ENCODE data around the gene ACSS2.

The ACSS2 gene

DNA sequence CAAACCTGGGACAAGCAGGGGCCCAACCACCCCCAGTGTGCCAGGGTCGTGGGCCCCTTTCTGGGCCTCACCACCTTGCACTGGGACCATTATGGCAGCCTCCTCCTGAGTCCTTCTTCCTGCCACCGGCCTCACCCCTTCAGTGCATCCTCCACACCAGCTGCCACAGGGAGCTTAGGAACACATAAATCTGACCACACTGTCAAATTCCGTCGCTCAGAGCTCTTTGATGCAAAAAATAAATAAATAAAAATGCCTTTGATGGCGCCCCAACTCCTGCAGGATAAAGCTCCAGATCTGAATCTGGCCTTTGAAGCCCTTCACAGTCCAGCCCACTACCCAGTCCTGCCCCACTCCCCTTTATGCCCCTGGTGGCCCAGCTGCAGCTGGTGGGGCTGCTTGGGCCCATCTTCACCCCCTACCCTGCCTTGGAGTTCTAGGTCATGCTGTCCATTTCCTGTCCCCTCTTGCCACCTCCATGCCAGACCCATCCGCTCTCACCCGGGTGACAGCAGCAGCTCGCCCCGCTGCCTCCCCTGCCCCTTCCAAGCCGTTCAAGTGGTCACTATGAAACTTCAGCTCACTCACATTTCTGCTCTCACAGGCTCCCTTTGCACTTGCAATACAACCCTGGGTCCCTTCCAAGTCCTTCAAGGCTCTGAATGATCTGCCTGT lies 95.3 kb downstream of the ACSS2 start:
- Histone ChIP-seq H3K27me3 (ENCODE audit: control insufficient read depth, insufficient read depth, low read length, poor library complexity, severe bottlenecking) (no peaks in the 10 kb centered on the region), H3K36me3 (ENCODE audit: control insufficient read depth, insufficient read depth, low read length) (no peaks in the 10 kb centered on the region), H3K4me1 (ENCODE audit: control insufficient read depth, insufficient read depth, low read length) (peaks cover 4% of the 10 kb centered on the region), H3K27ac (ENCODE audit: insufficient read depth, low read depth, low read length, poor library complexity, severe bottlenecking) (no peak overlapping the region), H3K4me3 (ENCODE audit: insufficient read depth, low read depth, low read length) (no peak overlapping the region), H3K9me3 (ENCODE audit: control insufficient read depth, low read length) (no peaks in the 10 kb centered on the region)
- WGBS, 2 experiments, result 91 to 94% methylated on average over 10 of the region's 10 CpGs

DNA sequence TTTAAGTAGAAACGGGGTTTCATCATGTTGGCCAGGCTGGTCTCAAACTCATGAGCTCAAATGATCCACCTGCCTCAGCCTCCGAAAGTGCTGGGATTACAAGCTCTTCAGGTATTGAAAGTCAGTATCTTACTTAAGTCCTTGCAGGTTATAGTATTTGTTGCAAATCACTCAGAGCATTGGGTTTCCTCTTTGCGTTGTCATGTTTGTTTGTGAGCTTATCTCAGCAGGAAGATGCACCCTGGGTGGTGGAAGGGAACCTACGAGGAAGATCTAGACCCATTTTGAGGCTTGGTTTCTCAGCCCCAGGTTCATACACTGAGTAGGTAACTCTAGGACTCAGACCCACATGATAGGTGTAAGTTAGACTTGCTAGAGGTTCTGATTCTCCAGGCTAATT lies 97.8 kb downstream of the ACSS2 start:
- Histone ChIP-seq H3K36me3 (ENCODE audit: control insufficient read depth, insufficient read depth, low read length) (no peaks in the 10 kb centered on the region), H3K4me1 (ENCODE audit: control insufficient read depth, insufficient read depth, low read length) (no peaks in the 10 kb centered on the region), H3K9me3 (ENCODE audit: control insufficient read depth, low read length) (no peaks in the 10 kb centered on the region), H3K27me3 (ENCODE audit: control insufficient read depth, insufficient read depth, low read length, poor library complexity, severe bottlenecking) (no peaks in the 10 kb centered on the region), H3K4me3 (ENCODE audit: insufficient read depth, low read depth, low read length) (no peak overlapping the region), H3K27ac (ENCODE audit: insufficient read depth, low read depth, low read length, poor library complexity, severe bottlenecking) (no peak overlapping the region)
- WGBS, 2 experiments, result 68 to 70% methylated on average over 4 of the region's 4 CpGs

DNA sequence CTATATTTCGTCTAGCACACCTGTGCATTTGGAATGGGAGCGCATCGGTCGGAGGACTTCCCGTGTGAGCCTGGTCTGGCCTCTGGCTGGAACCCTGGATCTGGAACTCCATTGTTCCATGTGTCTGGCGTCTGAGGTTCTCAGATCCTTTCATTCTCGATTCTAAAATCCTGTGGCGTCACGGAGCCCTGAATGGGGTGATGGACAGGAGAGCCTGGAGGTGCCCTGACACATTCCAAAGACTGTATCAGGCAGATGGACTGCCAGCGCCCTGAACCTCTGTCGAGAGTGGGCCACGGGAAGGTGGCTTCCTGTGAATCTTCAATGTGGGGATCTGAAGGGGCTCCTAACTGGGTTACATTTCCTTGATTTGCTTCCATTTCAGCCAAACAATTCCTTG lies 99.9 kb downstream of the ACSS2 start:
- Histone ChIP-seq H3K4me3 (ENCODE audit: insufficient read depth, low read depth, low read length) (no peak overlapping the region), H3K9me3 (ENCODE audit: control insufficient read depth, low read length) (no peaks in the 10 kb centered on the region), H3K27ac (ENCODE audit: insufficient read depth, low read depth, low read length, poor library complexity, severe bottlenecking) (no peak overlapping the region), H3K27me3 (ENCODE audit: control insufficient read depth, insufficient read depth, low read length, poor library complexity, severe bottlenecking) (no peaks in the 10 kb centered on the region), H3K4me1 (ENCODE audit: control insufficient read depth, insufficient read depth, low read length) (no peaks in the 10 kb centered on the region), H3K36me3 (ENCODE audit: control insufficient read depth, insufficient read depth, low read length) (no peaks in the 10 kb centered on the region)
- 91 to 94% methylated on average over 12 of the region's 12 CpGs for WGBS, 2 experiments

Measured in ectodermal cell (in vitro differentiated cells).